Measurements from ENCODE around the gene DCBLD1. TPM values are rescaled to one million over a fixed set of nuclear protein-coding genes. Genes with fewer than 3 reads are reported as not detected.

DCBLD1 gene
- total RNA-seq, 1 donor from 2014 or later, result 14.2 TPM

DNA sequence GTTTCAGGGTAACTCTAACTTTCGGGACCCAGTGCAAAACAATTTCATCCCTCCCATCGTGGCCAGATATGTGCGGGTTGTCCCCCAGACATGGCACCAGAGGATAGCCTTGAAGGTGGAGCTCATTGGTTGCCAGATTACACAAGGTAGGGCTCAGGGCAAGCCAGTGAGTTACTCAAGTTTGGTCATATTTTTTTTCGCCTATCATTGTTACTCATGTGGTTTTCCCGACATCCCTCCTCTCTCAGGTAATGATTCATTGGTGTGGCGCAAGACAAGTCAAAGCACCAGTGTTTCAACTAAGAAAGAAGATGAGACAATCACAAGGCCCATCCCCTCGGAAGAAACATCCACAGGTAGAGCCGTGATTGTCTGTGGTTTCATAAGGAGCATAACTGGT, 58.2 kb downstream of the DCBLD1 start:
- intact Hi-C loops (cut with DNase I), result no loop called here
- Histone ChIP-seq H3K36me3 (peaks cover 0 to 18% of the 10 kb centered on the region in 2 donors), H3K4me1 (no peaks in the 10 kb centered on the region), H3K9me3 (no peaks in the 10 kb centered on the region), H3K27me3 (no peaks in the 10 kb centered on the region), H3K27ac (no peak overlapping the region), H3K4me3 (no peak overlapping the region)
- TF ChIP-seq POLR2A (IDR thresholded peaks at IDR 0.05) (no peak), POLR2AphosphoS5 (IDR thresholded peaks at IDR 0.05; ENCODE audit: insufficient read depth in 1 of 2, low read depth in 1 of 2) (no peak)
- TF ChIP-seq, protein P1, sequence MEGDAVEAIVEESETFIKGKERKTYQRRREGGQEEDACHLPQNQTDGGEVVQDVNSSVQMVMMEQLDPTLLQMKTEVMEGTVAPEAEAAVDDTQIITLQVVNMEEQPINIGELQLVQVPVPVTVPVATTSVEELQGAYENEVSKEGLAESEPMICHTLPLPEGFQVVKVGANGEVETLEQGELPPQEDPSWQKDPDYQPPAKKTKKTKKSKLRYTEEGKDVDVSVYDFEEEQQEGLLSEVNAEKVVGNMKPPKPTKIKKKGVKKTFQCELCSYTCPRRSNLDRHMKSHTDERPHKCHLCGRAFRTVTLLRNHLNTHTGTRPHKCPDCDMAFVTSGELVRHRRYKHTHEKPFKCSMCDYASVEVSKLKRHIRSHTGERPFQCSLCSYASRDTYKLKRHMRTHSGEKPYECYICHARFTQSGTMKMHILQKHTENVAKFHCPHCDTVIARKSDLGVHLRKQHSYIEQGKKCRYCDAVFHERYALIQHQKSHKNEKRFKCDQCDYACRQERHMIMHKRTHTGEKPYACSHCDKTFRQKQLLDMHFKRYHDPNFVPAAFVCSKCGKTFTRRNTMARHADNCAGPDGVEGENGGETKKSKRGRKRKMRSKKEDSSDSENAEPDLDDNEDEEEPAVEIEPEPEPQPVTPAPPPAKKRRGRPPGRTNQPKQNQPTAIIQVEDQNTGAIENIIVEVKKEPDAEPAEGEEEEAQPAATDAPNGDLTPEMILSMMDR (IDR thresholded peaks at IDR 0.05), result no peak
- DNase-seq (ENCODE audit: extremely low spot score in 2 of 2), result no peak

DNA sequence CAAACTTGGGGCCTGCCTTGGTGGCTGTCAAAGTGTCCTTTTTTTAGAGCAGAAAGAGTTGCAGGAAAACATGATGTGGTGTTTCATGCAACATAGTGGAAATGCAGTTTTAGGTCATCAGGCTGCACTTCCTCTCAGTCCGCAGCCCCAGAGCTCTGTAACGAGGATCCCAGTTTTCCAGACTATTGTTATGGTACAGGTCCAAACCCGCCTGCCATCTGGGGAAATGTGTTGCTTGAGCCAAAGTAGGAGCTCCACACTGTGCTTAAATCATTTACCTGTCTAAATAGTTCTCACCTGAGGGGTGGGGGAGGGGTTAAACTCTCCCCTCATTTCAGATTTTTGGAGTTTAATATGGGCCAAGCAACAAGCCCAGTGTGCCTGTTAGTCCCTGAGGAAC, 60.0 kb downstream of the DCBLD1 start:
- Histone ChIP-seq H3K9me3 (no peaks in the 10 kb centered on the region), H3K4me3 (no peak overlapping the region), H3K27ac (no peak overlapping the region), H3K36me3 (peaks cover 0 to 26% of the 10 kb centered on the region in 2 donors), H3K4me1 (no peaks in the 10 kb centered on the region), H3K27me3 (no peaks in the 10 kb centered on the region)
- no peak for TF ChIP-seq POLR2AphosphoS5 (IDR thresholded peaks at IDR 0.05; ENCODE audit: insufficient read depth in 1 of 2, low read depth in 1 of 2)
- TF ChIP-seq POLR2A (IDR thresholded peaks at IDR 0.05), result no peak
- TF ChIP-seq, protein P1 (IDR thresholded peaks at IDR 0.05), result no peak
- intact Hi-C loops (cut with DNase I), result no loop called here
- DNase-seq (ENCODE audit: extremely low spot score in 2 of 2), result no peak

DNA sequence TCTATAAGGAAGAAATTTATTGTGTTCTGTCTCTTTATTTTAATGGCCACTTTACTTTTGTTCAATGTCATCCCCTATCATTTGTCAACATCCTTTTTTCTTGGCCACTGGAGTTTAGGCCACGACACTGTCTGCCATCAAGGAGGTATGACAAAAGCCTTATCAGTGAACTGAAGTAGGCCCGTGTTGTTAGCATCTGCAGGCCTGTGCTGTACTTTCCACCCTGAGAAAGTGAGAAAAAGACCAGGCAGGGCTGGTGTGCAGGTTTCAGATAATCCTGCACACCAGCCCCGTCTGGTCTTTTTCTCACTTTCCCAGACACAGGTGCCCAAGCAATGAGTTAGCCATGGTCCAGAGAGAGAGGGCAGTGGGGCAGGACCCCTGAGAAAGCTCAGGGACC, 62.2 kb downstream of the DCBLD1 start:
- intact Hi-C loops (cut with DNase I), result no loop called here
- H3K9me3 ChIP-seq, result no peaks in the 10 kb centered on the region
- DNase-seq (ENCODE audit: extremely low spot score in 2 of 2), result no peak
- H3K27ac ChIP-seq, result no peak overlapping the region
- H3K4me3 ChIP-seq, result no peak overlapping the region
- no peaks in the 10 kb centered on the region for H3K27me3 ChIP-seq
- TF ChIP-seq POLR2A (IDR thresholded peaks at IDR 0.05) (no peak), POLR2AphosphoS5 (IDR thresholded peaks at IDR 0.05; ENCODE audit: insufficient read depth in 1 of 2, low read depth in 1 of 2) (no peak)
- TF ChIP-seq, protein P1 (IDR thresholded peaks at IDR 0.05), result no peak
- H3K4me1 ChIP-seq, result peaks cover 12% of the 10 kb centered on the region
- peaks cover 0 to 26% of the 10 kb centered on the region in 2 donors for H3K36me3 ChIP-seq

DNA sequence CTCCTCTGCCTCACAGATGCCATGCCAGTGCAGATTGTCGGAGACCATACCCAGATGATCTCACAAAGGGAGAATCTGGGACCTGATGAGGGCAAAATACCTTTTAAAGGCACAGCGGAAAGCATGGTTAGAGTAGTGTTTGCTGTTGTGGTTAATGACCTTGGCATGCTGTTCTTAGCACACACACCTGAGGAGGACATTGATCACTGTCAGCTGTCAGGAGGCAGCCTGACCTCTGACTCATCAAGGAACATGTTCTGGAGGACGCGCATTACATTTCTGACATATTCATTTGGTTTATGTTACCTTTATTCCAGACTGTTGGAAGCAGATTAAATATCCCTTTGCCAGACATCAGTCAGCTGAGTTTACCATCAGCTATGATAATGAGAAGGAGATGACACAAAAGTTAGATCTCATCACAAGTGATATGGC, 62.7 kb downstream of the DCBLD1 start:
- Histone ChIP-seq H3K9me3 (no peaks in the 10 kb centered on the region), H3K36me3 (peaks cover 0 to 26% of the 10 kb centered on the region in 2 donors), H3K27me3 (no peaks in the 10 kb centered on the region), H3K4me3 (no peak overlapping the region), H3K27ac (no peak overlapping the region), H3K4me1 (peaks cover 12% of the 10 kb centered on the region)
- TF ChIP-seq, protein P1 (IDR thresholded peaks at IDR 0.05), result no peak
- TF ChIP-seq POLR2A (IDR thresholded peaks at IDR 0.05) (no peak), POLR2AphosphoS5 (IDR thresholded peaks at IDR 0.05; ENCODE audit: insufficient read depth in 1 of 2, low read depth in 1 of 2) (no peak)
- intact Hi-C loops (cut with DNase I), result no loop called here
- DNase-seq (ENCODE audit: extremely low spot score in 2 of 2), result no peak

DNA sequence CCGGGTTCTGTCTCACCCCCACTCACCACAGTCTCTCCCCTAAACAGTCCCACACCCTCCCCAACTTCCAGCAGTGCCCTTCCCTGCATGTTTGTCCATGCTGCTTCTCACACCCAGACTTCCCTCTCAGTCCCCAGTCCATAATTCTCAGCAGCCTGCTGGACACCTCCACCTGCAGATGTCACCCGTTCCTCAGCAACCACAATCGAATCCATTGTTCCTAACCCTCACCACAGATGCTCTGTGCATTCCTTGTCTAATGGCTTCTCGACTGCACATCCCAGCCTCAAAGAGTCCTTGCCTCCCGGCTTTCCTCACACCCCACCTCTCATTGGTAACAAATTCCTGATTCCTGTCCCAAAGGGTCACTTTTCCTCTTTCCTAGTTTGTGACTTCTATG, 64.2 kb downstream of the DCBLD1 start:
- H3K4me3 ChIP-seq, result no peak overlapping the region
- intact Hi-C loops (cut with DNase I), result no loop called here
- TF ChIP-seq, protein P1 (IDR thresholded peaks at IDR 0.05), result no peak
- TF ChIP-seq POLR2AphosphoS5 (IDR thresholded peaks at IDR 0.05; ENCODE audit: insufficient read depth in 1 of 2, low read depth in 1 of 2), result no peak
- no peak overlapping the region for H3K27ac ChIP-seq
- DNase-seq (ENCODE audit: extremely low spot score in 2 of 2), result no peak
- H3K4me1 ChIP-seq, result peaks cover 12% of the 10 kb centered on the region
- H3K27me3 ChIP-seq, result no peaks in the 10 kb centered on the region
- peaks cover 0 to 26% of the 10 kb centered on the region in 2 donors for H3K36me3 ChIP-seq
- H3K9me3 ChIP-seq, result no peaks in the 10 kb centered on the region
